Heart left ventricle (tissue), 13 donors: Measurements from ENCODE around the gene PCDH10.

ENCODE experiments used
- CTCF ChIP-seq, 12 donors: fragments of 200-600 bp; sonication (generic) in 4 of 12; IDR thresholded peaks; one replicate each; pipeline versions ENCODE4 v1.5.0 to v1.8.0; 2018 to 2022; ENCODE audit warnings: antibody characterized with exemption in 12 of 12, mild to moderate bottlenecking in 5 of 12
- POLR2A ChIP-seq, 2 donors: fragments of 450-650 bp; IDR thresholded peaks; one replicate each; pipeline ENCODE4 v1.6.1; 2017; ENCODE audit warnings: antibody characterized with exemption in 2 of 2, mild to moderate bottlenecking in 2 of 2, moderate library complexity in 2 of 2
- donor health status: ischemic (EF 13 %, LVEDD 7.1; RV severe dilation, severe dysfunction).
- donor health status: DM: no; HTN: yes; CAD: no.
- donor health status: DM: no; HTN: no; CAD: no.
- donor health status: ischemic (EF 25% LVEDD 6.9; RV normal size, moderate dysfunction).
- donor health status: ischemic (EF 25% LVEDD 5.7; RV mildly dilated, moderate dysfunction).
- donor health status: ischemic (EF 35%, LVEDD 5.7; RV mildly dilated, moderate dysfunction).
- donor health status: nonischemic (EF 11% LVEDD 7.7; RV severe dilation, severe dysfunction).
- donor health status: DM: yes; HTN: yes; CAD: no.
- donor health status: PGD.
- donor health status: ischemic (EF 29% LVEDD 5.4; RV normal size, mild dysfunction).
- donor health status: nonischemic (EF 23%, LVEDD 6.1; RV moderate dilation, normal function).

DNA sequence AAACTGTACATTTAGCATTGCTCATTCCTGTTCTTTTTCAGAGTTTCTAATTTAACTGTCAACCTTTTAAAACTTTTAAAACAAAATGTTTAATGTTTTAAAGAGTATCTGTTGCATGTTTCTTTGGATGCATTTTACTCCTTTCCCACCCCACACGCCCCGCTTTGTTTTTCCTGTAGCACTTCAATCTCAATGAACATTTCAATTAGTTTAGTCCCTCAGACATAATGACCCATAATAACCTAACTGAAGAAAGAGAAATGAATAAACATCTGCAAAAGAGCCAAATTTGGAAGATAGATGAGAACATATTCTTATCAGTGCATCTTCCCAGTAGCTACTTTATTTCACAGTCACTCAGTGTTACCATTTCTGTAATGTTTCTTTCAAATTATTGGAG lies 7.5 kb downstream of the PCDH10 start:
- TF ChIP-seq CTCF (IDR thresholded peaks at IDR 0.05) (no peak), POLR2A (IDR thresholded peaks at IDR 0.05) (no peak)
